Stimulated activated CD8-positive, alpha-beta memory T cell treated with anti-CD3 and anti-CD28 coated beads, Interleukin-15, amount 100 ng/mL, for 24 hours (primary cell): ENCODE data around the gene LEF1.
"Not testable (repeated sequence)": the region's sequence is repeated elsewhere in the genome, so short reads cannot be mapped to it uniquely, and the experiment has no call there.

ENCODE experiments used
- DNase-seq: peaks from one replicate; pipeline ENCODE4 v3.0.0-alpha.2; 2020; ENCODE audit warnings: low read depth

Gene LEF1

DNA sequence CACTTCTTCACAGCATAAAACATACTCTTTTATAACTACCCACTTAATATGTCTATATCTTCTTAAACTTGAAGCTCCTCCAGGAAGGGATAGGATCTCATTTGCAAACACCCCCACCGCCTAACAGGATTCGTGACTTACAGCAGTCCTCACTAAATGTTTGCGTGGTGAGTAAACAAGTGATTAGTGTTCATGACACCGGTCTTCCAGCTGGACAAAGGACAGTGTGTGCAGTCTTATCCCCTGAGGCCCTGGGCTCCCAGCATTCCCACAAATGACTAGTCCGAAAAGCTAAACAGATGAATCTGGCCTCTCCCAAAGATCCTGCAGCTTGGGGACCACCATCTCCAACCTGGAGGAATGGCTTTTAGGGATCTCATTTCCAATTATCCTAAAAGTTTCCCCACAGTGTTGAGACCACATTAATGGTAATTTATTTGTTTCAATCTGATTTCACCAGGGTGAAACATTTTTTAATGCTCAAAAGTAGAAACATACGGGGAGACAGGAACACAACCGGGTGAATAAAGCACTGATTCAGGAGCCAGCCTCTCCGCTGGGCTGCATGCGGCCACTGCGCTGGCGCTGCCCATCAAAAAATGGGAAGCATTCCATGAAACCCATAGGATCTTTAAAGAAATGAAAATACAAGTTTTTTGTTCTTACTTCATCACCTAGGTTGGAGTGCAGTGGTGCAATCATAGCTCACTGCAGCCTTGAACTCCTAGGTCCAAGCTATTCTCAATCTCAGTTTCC is 109.9 kb downstream of the LEF1 start:
- DNase-seq, result no peak

DNA sequence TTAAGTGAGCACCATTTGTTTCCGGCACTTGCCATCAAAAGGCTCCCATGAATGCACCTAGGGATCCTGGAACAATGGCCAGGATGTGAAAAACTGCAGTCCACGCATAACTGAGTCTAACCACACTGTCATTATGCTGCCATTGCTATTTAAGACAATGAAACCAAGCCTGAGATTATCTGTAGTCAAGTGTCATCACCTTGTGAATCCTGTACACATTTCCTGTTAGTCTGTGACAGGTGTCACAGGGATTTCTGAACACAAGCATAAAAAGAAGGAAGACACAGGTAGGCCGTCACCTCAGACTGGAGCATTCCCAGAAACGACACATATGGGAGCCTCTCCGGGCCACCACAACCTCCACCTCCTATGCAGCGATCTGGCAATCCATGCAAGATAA is 112.3 kb downstream of the LEF1 start:
- no peak for DNase-seq

DNA sequence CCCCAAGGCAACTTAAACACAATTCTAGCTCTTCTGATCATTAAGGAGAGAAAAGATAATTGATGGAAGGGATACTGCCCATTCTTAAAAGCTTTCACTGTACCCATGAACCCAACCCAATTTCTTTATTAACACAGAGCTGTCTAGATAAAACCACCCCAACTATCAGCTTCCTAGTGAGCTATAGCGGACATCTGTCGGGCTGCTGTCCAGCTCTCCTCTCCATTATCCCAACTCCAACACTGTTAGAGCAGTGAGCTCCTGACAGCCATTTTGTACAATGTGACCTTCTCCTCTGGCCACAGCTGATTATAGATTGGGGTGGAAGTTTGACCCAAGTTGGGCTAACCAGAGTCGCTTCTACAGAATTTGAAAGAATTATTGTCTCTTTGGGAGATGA is 112.9 kb downstream of the LEF1 start:
- DNase-seq, result no peak

DNA sequence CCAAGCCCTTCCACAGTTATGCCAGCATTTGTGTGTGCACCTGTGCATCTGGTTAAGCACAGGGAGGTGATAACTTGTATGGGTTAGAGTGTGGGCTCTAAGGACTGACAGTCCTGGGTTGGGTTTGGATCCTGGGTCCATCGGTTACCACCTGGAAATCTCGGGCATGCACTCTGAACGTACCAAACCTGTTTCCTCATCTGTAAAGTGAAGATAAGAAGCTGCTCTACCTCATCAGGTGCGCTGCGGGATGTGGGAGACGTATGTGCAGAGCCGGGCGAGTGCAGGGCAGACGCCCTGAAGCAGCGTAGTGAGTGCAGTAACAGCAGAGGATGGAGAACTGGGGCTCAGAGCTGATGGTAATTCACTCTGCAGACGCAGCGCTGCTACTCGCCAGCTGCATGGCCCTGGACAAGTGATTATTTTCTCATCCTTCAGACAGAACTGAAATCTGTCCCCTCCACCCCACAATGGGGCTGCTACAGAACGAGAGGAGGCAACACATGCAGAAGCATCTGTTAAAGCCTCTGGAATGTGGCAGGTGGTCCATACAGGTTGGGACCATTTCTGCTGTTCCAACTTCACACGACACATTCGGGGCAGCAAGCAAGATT is 114.6 kb downstream of the LEF1 start:
- DNase-seq, result no peak

DNA sequence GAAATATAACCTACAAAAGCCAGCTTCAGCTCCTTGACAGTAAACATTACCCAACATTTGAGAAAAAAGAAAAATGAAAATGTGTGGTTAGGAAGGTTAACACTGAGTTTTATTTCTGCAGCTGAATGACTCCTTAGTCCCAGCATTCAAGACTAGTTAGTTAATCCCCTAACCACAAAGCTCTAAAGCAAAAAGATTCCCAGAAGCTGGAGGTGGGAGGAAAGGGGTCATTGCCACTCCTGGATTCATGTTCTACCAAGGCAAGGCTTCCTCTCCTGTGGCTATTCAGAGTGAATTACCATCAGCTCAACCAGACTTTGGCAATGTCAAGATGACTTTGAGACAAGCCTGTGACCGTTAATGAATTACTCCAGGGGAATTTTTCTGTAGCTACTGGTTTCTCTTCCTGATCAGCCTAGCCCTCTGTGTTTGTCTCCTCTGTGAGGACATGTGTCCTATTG is 115.5 kb downstream of the LEF1 start:
- DNase-seq, result no peak

DNA sequence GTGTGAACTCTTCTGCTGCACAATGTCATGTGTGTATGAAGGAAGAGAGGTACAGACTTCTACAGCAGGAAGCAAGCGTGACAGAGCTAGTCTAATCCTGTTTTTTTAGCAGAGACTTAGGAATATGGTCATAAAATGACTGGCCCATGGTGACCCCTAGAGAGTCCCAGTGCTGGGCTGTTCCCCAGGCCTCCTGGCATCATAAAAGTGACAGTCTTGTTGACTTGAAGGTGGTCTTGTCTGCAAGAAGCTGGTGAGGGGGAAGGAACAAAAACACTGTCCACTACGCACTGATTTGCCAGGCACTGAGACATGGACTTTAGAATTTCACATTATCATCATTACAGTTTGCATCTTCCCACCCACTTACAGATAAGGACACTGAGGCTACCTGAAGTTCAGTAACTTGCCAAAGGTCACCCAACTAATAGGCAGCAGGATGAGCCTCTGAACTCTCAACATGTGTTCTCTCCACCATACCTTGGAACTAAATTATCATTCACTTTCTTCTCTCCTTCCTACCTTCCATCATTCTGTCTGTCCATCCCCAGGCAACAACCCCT is 116.1 kb downstream of the LEF1 start:
- no peak for DNase-seq

DNA sequence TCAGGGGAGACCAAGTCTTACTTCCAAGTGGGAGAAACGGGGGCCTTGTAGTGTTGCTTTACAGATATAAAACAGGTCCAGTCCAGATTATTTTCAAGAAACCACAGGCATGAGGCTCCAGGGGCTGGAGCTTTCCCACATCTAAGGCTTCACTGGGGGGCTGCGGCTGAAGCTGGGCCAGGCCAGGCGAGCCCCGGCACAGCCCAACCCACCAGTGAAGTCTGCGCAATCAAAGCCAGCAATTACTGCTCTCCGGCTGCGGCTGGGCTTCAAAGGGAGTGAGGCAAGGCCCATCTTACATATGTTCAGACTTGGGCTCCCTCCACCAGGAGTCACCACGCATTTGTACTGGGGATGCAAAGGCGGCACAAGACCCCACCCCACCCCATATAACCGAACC is 117.4 kb downstream of the LEF1 start:
- no peak for DNase-seq

DNA sequence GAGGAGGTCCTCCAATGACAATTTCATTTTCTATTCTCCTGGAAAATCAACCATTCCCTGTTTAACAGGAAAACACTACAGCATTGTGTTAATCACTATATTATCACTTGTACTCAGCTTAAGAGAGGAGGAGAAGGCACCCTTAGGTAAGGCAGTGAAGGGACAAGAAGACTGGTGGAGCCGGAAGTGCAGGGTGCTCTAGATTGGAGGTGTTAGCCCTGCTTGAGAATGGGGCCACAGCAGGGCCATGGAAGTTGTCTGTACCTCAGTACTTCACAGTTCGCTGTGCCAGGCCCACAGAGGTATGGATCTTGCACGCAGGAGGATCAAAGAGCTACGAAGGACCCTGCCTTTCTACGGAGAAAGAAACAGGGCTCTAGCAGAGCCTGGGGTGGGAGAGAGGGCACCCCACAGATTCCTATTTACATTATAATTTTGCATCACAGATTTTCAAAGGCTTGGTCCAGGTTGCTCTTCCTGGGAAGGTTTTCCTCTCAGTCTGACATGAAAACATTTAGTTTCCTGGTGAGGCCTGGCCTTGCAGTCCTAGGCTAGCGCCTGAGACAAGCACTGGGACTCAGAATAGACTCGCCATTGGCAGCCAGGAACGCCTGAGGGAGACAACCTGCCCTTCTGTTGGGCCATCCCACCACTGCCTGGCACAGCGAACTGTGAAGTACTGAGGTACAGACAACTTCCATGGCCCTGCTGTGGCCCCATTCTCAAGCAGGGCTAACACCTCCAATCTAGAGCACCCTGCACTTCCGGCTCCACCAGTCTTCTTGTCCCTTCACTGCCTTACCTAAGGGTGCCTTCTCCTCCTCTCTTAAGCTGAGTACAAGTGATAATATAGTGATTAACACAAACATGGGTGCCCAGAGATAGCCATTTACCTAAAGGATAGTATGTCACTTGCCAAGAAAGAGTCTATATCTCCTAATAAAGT is 118.3 kb downstream of the LEF1 start:
- not testable (repeated sequence) for DNase-seq

DNA sequence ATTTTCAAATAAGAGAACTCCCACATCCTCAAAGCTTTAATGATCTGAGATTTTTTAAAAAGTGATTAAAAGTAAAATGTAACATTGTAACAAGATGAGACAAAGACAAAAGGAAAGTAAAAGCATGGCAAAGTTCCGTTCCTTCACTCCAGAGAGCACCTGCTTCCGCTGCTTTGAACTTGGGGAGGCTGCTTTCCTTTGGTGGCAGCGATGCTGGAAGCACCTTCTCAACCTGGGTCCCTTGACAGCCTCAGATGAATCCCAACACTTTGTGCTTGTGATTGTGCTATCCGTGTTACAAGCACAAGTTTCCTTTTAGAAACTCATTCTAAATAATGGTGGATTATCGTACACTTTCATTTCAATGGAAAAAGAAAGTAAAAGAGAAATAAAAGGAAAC is 119.3 kb downstream of the LEF1 start:
- no peak for DNase-seq

DNA sequence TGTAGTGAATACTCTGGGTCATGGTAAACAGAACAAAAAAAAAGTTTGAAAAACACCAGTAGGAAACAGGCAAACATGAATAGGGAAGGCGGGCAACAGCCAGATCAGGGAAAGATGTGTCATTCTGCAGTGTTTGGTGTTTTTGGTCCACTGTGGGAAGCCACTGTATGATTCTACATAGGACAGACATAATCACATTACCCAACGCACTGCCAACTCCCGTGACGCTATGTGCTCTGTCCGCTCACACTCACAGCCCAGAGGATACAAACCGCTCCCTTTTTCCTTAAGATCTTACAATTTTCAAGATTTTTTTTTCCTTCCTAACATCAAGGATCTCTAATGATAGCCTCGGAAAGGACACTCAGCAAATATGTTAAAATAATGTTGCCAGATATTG is 119.7 kb downstream of the LEF1 start:
- no peak for DNase-seq

DNA sequence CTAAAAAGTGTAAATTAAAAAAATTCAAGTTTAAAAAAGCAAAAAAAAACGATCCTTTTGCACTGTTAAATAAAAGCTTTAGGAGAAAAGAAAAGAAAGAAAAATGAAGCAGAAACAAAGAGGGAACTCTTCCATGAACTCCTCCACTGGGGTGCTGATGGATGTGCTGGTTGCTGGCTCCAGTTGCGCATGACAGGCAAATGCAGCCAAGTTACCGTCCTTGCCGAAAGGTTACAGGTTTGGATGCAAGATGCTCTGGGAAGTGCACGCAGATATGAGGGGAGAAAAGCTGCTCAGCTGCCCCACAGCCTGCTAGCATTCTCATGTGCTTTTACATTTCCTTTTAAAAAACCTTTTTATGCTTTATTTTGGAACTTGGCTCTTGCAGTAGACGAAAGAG is 120.6 kb downstream of the LEF1 start:
- no peak for DNase-seq

DNA sequence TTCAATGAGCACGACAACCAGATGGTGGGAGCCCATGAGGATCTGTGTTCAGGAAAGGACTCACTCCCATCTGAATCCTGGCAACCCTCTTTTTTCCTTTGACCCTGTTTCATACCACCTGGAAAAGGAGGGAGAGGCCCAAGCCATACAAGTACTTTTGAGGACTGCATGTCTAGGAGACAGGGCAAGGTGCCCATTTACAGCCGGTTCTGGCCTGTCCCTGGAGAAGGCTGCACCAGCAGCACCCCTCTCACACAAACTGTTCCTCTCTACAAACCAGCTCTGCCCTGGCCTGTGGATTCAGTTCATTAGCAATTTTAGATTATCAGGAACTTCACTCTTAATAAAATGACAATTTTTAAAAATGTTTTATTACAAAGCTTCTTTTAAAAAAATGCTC is 121.5 kb downstream of the LEF1 start:
- DNase-seq, result no peak

DNA sequence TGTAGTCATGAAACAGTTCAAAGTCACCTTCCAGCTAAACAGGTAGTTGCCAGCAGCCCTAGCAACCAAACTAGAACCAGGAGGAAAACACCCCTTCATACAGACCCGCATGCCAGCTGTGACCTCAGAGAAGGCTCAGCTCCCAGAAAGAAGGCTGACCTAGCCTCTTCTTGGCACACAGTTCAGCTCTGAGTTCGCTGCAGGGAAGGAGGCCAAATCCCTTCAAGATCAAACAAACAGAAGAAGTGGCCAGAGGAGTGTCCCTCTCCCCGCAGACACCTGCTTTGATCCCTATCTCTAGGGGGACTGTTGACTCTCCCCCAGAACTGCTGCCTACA is 123.1 kb downstream of the LEF1 start:
- no peak for DNase-seq

DNA sequence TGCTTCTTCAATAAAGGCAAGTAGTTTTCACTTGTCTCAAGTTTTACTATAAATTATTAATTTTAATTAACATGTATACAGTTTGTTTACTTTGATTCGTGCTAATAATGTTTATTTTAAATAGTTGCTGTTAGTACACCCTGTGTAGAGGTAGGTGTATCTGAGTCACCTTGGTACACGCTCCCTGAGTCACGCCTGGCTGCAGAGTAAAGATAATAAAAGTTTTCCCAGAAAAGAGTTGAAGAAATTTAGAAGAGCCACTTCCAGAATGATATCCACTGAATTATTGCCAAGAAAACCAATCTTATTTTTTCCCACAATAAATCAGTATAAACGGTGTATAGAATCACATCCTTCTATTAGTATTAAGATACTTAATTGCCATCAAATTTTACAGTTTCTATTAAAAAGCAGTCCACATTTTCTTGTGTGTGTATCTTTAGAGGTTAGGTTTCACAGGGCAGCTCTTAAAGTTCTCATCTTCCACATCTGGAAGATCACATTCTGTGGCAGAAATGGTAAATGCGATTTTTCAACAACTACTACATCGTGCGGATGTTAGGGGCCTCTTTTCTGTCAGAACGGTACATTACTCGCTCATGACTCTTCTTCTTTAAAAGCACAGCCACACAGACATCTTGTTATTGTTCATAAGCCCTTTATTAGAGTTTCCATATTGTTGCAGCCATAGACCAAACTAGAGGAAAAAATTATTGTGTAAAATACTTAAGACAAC is 123.6 kb downstream of the LEF1 start:
- no peak for DNase-seq

DNA sequence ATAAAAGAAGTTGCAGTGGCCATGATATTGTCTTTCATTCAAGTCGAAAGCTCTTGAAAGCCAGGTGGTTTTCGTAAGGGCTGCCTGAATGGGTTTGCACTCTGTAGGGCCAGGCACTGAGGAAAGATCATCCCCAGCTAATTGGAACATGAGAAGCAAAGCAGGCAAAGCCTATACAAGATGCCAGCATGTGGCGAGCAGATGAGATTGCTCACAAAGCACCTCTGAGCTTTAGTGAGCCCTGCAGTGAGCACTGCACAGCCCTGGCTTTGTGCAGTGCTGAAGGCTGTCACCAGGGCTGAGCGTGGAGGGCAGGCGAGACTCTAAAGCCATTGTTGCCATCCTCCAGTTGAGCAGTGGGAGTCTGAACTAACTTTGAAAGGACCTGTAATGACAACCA is 125.2 kb downstream of the LEF1 start:
- DNase-seq, result no peak

DNA sequence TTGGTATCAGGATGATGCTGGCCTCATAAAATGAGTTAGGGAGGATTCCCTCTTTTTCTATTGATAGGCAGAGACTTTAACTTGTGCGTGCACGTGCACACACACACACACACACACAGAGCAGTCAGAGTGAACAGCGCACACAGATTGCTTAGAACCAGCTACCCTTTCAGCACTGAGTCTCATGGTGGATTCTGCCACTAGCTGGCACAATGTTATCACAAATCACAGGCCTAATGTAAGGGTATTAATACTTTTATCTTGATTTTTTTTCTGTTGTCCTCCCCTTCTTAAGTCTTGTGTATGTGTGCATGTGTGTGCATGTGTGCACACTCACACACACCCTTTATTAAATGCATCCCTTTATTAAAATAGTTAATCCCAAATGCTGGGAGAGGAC is 125.8 kb downstream of the LEF1 start:
- DNase-seq, result no peak

DNA sequence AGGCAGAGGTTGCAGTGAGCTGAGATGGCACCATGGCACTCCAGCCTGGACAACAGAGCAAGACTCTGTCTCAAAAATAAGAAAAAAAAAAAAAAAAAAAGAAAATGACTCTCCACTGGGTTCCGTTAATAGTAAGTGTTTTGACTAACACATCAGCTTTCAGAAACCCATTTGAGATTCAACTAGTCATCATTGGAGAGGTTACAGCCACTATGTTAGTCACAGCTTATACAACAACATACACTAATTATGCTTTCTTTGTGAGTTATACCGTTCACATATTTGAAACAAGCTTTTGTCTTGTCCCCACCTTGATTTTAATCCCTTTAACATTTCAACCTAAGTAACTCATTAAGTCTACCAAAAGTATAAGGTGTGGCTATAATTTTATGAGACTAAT is 130.8 kb downstream of the LEF1 start:
- no peak for DNase-seq

DNA sequence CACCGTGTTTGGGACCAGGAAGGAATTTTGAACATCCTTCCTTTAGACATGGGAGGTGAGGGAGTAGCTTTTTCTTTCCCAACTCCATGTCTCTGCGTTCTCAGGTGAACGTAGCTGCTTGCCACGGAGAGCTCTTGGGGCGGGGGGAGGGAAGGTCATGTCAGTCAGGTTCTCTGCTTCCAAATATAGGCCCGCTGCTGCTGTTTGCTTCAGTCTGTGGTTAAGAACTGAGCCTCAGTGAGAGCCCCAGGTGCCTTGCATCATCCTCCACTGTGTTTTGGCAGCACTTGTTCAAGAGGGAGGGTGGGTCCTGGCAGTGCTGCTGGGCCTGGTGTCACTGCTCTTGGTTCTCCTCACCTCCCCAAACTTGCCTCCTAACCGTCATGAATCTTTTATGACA is 132.5 kb downstream of the LEF1 start:
- no peak for DNase-seq

DNA sequence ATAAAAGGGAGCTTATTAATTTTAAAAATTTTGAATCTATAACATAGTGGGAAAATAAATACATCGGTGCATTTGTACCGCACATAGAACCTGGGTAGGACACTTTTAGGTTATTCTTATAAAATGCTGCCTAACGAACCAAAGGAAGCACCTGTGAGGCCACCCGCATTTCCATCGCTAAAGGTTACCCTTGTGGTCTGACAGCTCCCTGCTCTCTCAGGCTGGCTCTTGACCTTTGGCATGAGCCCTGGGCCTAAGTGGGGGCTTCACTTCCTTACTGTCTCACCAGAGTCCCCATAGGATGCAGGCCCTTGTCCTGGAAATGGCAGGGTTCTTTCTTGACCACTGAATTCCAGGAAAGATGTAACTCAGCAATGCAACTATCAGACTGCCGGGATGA is 133.0 kb downstream of the LEF1 start:
- no peak for DNase-seq

DNA sequence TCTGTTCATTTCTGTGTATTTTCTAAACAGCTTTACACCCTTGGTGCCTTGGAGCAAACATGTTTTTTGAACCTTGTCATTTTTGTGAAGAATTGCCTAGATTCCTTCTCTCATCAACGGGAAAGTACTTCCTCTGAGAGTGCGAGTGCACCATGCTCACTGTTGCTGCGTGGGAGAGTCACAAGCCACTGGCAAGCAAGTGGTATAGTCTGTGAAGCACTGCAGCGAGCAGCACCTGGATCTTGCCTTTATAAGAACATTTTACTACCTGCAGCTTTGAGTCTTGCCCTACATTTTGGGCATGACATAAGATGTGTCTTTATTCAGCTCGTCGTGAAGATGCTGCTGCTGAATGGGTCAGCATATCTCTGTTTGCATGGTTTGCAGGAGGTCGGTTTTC is 134.2 kb downstream of the LEF1 start:
- DNase-seq, result no peak

DNA sequence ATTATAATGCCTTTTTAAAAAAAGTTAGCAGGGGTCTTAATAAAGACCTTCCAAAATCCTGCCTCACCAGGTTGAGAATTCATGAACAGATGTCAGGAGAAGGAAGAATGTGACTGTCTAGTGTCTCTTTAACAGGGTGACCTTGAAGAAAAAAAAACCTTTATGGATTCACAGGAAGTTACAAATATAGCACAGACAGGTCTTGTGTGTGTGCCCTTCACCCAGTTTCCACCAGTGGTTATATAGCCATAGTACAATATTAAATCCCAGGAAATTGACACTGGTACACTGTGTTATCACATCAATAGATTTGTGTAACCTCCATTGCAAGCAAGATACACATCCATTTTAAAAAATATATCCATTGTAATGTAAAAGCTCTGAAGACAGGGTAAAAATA is 135.4 kb downstream of the LEF1 start:
- DNase-seq, result no peak
